Suprapubic skin (tissue), 4 donors: ENCODE measurements around the gene MRPL9. TPM values are rescaled to one million over a fixed set of nuclear protein-coding genes. Genes with fewer than 3 reads are reported as not detected.
A peak's percentile ranks its signal among the peaks of the same experiment; 100 is the strongest.

Experiments used
- DNase-seq, 2 donors: peaks; one replicate each; pipeline ENCODE4 v3.0.0-alpha.2; 2019; ENCODE audit warnings: low spot score in 2 of 2
- H3K27ac ChIP-seq: fragments of 200-600 bp; sonication (generic); one replicate; pipeline ENCODE4 v1.5.1; 2019
- H3K27me3 ChIP-seq: fragments of 200-600 bp; sonication (generic); one replicate; pipeline ENCODE4 v1.5.1; 2019
- H3K36me3 ChIP-seq: fragments of 200-600 bp; sonication (generic); one replicate; pipeline ENCODE4 v1.5.1; 2019
- H3K4me1 ChIP-seq: fragments of 200-600 bp; sonication (generic); one replicate; pipeline ENCODE4 v1.5.1; 2019
- H3K4me3 ChIP-seq: fragments of 200-600 bp; sonication (generic); one replicate; pipeline ENCODE4 v1.5.1; 2019; ENCODE audit warnings: mild to moderate bottlenecking
- H3K9me3 ChIP-seq: fragments of 200-600 bp; sonication (generic); one replicate; pipeline ENCODE4 v1.5.1; 2019
- CTCF ChIP-seq, 2 donors: fragments of 200-600 bp in 1 of 2; fragments of 450-650 bp in 1 of 2; sonication (generic) in 1 of 2; IDR thresholded peaks; one replicate each; pipeline ENCODE4 v1.5.1; 2016 to 2019; ENCODE audit warnings: antibody characterized with exemption in 2 of 2, mild to moderate bottlenecking in 1 of 2, moderate library complexity in 1 of 2
- EP300 ChIP-seq: sonication (generic); formaldehyde crosslinking; IDR thresholded peaks from one replicate; pipeline ENCODE4 v1.6.1; 2017; ENCODE audit warnings: antibody characterized with exemption
- POLR2A ChIP-seq, 2 donors: fragments of 450-650 bp; IDR thresholded peaks; one replicate each; pipeline ENCODE4 v1.6.1; 2017; ENCODE audit warnings: antibody characterized with exemption in 2 of 2, mild to moderate bottlenecking in 2 of 2, moderate library complexity in 2 of 2
- POLR2AphosphoS5 ChIP-seq, 3 donors: sonication (generic); formaldehyde crosslinking; IDR thresholded peaks; one replicate each; pipeline ENCODE4 v1.6.1; 2017; ENCODE audit warnings: antibody characterized with exemption in 3 of 3
- WGBS: methylation state at CpG from one replicate; pipeline ENCODE4 v1.1.5; 2018; 5-methylcytosine and 5-hydroxymethylcytosine counted together
- total RNA-seq, 4 donors: library from RNA; depleted of rRNA; stranded (reverse); fragments of >200 nt; gene quantifications; one replicate each; pipeline ENCODE4 v1.1.0, GENCODE V29; 2016

MRPL9 gene
- total RNA-seq, 4 donors from 2014 or later: 52.8 to 77.5 (median 59.4) TPM

GRCh38 chr1:151802372-151802771 lies 39.1 kb upstream of the MRPL9 start:
- no peaks in the 10 kb centered on the region for H3K9me3 ChIP-seq
- no peaks in the 10 kb centered on the region for H3K36me3 ChIP-seq
- DNase-seq: no peak
- H3K27me3 ChIP-seq: no peaks in the 10 kb centered on the region
- TF ChIP-seq POLR2A (IDR thresholded peaks at IDR 0.05) (no peak), POLR2AphosphoS5 (IDR thresholded peaks at IDR 0.05) (no peak), EP300 (no peak), CTCF (IDR thresholded peaks at IDR 0.05) (no peak)
- no peak overlapping the region for H3K4me3 ChIP-seq
- H3K4me1 ChIP-seq: no peaks in the 10 kb centered on the region
- WGBS: 100% methylated on average over 1 of the region's 5 CpGs
- no peak overlapping the region for H3K27ac ChIP-seq

- Histone ChIP-seq H3K27me3 (no peaks in the 10 kb centered on the region), H3K4me1 (no peaks in the 10 kb centered on the region), H3K9me3 (no peaks in the 10 kb centered on the region), H3K36me3 (no peaks in the 10 kb centered on the region), H3K27ac (no peak overlapping the region), H3K4me3 (no peak overlapping the region)
- WGBS: 79% methylated on average over 2 of the region's 7 CpGs
- TF ChIP-seq EP300: no peak
- DNase-seq: no peak
Measured at GRCh38 chr1:151801846-151802245, 38.5 kb upstream of the MRPL9 start.

GRCh38 chr1:151801310-151801820 lies 38.1 kb upstream of the MRPL9 start:
- no peaks in the 10 kb centered on the region for H3K9me3 ChIP-seq
- WGBS: 83% methylated on average over 10 of the region's 12 CpGs
- H3K27me3 ChIP-seq: no peaks in the 10 kb centered on the region
- no peak for TF ChIP-seq CTCF (IDR thresholded peaks at IDR 0.05)
- no peak for TF ChIP-seq POLR2AphosphoS5 (IDR thresholded peaks at IDR 0.05)
- no peak for TF ChIP-seq EP300
- no peak for TF ChIP-seq POLR2A (IDR thresholded peaks at IDR 0.05)
- H3K36me3 ChIP-seq: no peaks in the 10 kb centered on the region
- H3K27ac ChIP-seq: no peak overlapping the region
- DNase-seq: peak in 1 of 2 donors; percentile 72
- H3K4me3 ChIP-seq: no peak overlapping the region
- no peaks in the 10 kb centered on the region for H3K4me1 ChIP-seq

GRCh38 chr1:151800830-151801229 lies 37.5 kb upstream of the MRPL9 start:
- Histone ChIP-seq H3K4me3 (no peak overlapping the region), H3K27ac (no peak overlapping the region), H3K36me3 (no peaks in the 10 kb centered on the region), H3K4me1 (no peaks in the 10 kb centered on the region), H3K27me3 (no peaks in the 10 kb centered on the region), H3K9me3 (no peaks in the 10 kb centered on the region)
- no peak for DNase-seq
- 58% methylated on average over 5 of the region's 8 CpGs for WGBS
- TF ChIP-seq EP300 (no peak), POLR2A (IDR thresholded peaks at IDR 0.05) (no peak), CTCF (IDR thresholded peaks at IDR 0.05) (no peak), POLR2AphosphoS5 (IDR thresholded peaks at IDR 0.05) (no peak)

- no peak for TF ChIP-seq EP300
- TF ChIP-seq POLR2A (IDR thresholded peaks at IDR 0.05): no peak
- TF ChIP-seq POLR2AphosphoS5 (IDR thresholded peaks at IDR 0.05): no peak
- TF ChIP-seq CTCF (IDR thresholded peaks at IDR 0.05): no peak
- Histone ChIP-seq H3K9me3 (no peaks in the 10 kb centered on the region), H3K4me1 (no peaks in the 10 kb centered on the region), H3K27ac (no peak overlapping the region), H3K36me3 (no peaks in the 10 kb centered on the region), H3K4me3 (no peak overlapping the region), H3K27me3 (no peaks in the 10 kb centered on the region)
- DNase-seq: peak in 1 of 2 donors; percentile 8
- WGBS: 47% methylated on average over 9 of the region's 9 CpGs
Measured at GRCh38 chr1:151799179-151800022, 36.1 kb upstream of the MRPL9 start.
